Stimulated activated naive CD4-positive, alpha-beta T cell (primary cell): ENCODE results near the gene CPEB4.

Source experiments
- DNase-seq, 6 experiments: peaks; one replicate each; lab custom pipeline; 2025; lab: John Stamatoyannopoulos, UW

The CPEB4 gene

DNA sequence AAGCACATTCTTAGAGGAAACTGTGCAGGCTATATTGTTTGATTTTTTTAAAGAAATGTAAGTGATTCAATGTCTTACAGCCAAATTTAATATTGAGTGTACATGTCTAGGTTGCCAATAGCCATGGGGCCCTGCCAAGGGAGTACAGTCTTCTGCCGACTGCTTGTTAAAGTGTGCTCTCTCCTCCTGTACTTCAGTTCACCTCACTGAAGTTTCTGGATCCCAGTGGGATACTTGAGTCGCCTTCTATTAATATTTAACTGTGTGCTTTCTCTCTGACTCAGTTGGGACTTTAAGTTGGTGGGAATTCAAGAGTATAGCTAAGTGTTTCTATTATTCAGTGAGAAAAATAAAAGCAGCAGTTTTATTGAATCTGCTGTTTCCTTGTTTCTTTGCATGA lies 56.4 kb downstream of the CPEB4 start:
- DNase-seq = no peak

DNA sequence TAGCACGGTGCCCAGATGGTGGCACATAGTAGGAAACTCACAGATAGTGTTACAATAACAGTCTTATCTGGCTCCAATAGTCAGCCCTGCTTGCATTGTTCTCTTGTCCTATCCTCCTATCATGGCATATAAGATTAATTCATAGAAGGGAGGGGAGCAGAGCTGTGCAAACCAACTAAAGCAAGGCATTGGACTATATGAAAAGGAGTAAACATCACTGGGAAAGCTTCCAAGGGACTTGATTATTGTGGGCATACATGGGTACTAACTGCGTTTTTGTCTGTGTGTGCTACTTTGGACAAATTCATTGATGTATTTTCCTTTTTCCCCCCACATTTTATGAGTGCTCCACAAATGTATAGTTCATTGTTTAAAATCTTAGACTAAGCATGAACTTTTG lies 57.0 kb downstream of the CPEB4 start:
- DNase-seq = no peak

DNA sequence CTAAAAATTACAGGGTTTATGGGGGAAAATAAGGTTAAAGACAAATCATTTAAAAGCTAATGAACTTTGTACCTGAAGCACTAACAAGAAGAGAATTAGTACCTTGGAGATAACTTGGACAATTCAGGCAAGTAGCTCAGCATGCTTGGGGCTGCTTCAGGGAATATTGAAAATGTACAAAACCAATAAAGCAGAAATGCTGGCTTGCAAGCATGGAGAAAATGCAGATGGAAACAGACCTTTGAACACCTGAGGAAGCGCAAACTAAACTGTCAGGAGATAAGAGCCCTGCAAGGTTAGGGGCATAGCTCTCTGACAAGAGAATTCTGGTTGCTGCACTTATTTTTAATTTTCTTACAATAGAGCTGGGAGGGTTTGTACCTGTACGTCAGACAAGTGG lies 58.2 kb downstream of the CPEB4 start:
- no peak for DNase-seq

DNA sequence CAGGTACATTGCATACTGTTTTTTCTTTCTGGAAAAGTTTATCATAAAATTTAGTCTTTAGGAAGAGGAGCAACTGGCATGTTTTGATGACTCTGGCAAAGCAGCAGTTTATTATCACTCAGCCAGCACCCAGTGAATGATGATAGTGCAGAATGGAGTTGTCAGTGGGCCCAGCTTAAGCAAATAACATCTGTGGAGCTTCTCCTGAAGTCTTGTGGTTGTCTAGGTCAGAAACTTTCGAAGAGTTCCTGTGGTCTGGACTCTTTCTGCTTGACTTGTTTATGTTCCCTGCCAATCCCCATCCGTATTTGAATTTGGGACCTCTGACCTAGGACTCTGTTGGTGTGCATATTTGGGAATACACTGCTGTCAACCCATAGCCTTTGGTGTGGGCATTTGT lies 62.7 kb downstream of the CPEB4 start:
- DNase-seq = no peak

DNA sequence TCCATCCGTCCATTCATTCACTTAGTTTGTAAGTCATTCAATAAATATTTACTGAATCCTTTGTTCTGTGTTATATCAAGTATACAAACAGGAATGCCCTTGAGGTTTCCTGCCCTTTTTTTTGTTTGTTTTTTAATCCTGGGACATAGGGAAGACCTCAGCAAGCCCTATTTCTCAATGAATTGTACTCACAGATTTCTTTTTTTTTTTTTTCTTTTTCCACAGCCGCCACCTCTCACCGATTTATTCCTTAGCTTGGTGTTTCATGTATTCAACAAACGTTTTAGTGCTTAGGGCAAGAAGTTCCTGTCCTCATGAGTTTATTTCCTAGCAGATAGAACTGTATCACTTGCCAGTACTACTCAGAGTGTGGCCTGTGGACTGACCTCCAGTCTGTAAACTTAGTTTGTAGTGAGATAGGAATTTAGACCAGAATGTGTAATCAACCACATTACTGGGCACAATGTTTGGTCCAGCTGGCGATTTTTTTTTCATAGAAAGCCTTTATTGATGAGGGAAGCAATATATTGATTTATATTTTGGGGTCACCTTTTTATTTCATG lies 65.5 kb downstream of the CPEB4 start:
- DNase-seq = no peak

DNA sequence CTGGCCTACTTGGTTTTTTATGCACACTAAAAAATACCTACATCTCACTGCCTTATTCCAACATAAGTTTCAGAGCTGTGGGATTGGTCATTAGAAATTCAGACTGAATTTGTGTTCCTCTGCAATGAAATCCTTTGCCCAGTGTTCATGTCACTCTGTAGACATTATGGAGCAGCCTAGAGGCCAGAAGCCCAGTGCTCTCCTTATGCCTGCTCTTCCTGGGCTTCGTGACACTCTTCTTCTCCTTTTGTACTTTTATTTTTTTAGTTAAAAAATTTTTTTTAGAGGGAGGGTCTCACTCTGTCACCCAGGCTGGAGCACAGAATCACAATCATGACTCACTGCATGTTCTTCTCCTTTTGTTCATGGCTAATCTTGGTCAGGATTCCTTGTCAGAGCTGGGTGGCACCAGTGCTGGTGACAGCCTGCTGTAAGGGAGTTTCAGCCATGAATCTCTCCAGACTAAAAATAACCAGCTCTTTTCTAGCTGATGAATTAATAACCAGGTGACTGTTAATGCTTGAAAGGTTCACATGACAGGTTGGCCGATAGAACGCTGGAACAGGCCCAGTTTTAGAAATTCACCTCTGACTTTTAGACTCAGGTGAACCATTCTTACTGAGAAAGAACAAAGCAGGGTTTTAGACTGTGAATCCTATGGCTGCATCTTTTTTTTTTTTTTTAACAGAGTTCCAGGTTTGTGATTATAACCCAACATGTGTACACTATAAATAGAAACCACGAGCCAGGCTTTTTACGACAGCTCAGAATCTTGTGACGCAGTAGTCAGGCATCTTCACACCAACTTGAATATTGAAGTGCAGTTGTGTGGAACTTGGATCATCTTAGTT lies 66.7 kb downstream of the CPEB4 start:
- DNase-seq = no peak

DNA sequence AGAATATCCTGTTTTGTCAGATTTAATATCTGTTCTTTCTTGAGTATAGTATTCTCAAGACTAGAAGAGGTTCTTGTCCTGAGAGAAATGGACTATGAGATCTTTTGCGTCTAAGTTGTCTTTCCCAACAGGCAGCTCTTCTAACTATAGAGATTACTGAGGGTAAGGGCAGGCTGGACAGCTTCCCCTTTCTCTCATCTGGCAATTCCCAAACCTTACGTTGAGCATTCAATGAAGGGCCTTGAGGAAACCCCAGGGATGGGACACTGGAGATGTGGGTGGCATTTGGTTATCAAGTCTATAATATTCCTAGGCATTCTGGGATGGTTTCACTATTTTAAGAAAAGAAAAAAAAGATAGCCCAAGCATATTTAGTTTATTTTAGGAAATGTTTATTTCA lies 72.8 kb downstream of the CPEB4 start:
- DNase-seq = no peak

DNA sequence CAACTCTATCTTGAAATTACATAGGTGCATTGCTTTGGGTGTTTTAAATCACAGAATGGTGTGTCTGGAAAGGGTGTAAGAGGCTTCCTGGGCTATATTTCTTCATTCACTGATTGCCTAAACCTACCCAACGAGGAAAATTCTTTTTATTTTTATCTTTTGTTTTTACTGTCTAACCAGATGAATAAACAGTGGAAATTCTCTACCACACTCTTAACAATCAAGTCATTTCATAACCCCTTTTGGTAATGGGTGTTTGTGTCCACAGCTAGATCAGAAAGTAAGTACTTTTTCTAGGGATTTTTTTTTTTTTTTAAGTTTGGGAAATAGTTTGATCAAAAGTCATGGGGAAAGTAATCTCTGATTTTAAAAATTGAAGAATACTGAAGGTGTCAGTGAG lies 73.3 kb downstream of the CPEB4 start:
- DNase-seq = no peak

DNA sequence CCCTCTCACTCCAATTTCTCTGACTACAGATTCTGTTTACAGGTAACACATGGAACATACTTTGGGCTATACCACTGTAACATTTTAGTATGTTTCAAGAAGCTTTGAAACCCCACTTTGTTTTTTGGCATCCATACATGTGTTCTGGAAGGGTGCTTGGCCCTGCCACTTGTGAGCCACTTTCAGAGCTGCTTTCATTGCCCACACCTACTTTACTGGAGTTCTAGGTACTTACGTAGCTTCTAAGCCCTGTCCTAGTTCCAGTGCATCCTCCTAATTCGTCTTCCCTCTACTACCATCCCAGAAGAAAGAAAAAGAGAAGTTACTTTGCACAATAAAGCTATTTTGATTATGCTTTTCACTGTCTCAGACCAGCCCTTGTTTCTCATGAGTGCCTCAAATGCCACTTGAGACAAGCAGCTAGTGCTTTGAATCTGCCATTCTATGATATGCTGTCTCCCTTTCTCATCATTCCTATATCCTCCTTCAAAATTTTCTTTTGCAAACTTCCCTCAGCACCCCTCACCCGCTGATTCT lies 74.4 kb downstream of the CPEB4 start:
- DNase-seq = no peak

DNA sequence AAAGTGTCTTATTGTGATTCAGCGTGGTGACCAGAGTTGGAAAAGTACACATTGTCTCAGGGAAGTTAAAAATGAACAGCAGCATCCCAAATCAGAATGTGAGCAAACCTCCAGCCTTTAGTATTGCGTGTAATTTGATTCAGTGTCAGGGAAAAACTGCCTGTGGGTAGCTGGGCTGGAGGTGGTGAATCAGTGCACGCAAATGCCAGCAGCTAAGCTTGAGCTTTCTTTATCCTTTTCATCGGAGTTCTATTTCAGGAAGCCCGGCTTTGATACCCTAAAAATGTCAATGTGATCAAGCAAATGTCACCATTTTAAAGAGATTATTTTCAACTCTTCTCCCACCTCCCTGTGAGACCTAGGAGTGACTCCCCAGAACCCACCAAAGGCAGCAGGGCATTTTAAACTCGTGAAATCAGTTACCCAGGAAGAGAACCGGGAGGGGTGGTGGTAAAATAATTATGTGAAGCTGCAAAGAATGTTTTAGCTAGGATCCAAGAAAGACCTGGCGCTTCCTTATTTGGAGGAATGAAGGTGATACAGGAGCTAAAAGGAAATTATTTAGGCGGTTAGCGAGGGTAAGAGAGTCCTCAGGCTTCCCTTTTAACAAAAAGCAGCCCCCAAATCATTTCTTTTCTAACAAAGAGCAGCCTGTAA lies 75.2 kb downstream of the CPEB4 start:
- no peak for DNase-seq

DNA sequence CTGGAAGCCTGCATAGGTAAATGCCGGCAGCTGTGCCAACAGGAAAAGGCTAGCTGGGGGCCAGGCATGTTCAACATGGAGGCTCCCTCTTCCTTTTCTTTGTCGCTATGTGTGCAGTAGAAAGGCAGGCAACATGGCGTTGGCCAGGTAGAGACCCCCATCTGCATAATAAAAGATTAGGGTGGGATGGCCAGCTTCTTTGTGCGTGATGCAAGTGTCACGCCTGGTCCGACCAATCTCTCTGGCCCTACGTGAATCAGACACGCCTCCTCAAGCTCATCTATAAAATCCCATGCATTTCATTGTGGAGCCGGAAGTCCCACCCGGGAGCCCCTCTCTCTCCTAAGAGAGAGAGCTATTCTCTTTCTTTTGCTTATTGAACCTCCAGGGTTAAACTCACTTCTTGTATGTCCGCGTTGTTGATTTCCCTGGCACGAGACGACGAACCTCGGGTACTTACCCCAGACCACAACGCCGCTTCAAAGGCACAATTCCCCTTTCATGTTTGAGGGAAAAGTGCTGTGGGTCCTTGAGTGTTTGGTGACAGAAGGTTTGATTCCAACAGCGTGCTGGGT lies 75.8 kb downstream of the CPEB4 start:
- peak; percentile 4 to 56 (median 41) for DNase-seq

DNA sequence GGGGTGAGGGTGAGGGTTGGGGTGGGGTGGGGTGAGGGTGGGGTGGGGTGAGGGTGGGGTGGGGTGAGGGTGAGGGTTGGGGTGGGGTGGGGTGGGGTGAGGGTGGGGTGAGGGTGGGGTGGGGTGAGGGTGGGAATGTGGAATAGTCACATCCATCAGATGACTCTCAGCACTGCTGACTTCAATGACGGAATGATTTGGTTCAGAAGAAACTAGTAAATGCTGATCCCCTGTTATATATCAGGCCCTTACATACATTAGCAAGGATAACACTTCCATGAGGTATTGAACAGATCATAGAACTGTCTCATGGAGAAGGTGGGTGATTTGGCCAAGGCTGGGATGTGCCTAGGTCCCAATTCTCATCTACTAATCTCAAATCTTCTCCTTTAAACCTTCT lies 76.4 kb downstream of the CPEB4 start:
- no peak for DNase-seq

DNA sequence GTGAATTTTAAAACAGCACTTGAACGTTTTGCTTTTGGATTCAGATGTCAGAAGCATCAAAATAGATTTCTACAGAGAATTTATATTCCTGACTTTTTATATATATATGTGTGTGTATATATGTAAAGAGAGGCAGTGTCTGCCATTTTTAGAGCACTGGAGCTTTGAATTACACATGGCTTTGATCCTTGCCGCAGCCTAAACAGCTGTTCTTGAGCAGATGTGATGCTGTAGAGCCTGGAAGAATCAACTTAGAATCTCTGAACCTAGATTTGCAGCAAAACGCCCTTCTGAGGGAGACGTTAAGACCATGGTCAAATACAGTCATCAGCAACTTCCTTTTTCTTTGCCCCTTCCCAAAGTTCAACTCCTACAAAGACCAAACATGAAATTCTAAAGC lies 79.1 kb downstream of the CPEB4 start:
- no peak for DNase-seq

DNA sequence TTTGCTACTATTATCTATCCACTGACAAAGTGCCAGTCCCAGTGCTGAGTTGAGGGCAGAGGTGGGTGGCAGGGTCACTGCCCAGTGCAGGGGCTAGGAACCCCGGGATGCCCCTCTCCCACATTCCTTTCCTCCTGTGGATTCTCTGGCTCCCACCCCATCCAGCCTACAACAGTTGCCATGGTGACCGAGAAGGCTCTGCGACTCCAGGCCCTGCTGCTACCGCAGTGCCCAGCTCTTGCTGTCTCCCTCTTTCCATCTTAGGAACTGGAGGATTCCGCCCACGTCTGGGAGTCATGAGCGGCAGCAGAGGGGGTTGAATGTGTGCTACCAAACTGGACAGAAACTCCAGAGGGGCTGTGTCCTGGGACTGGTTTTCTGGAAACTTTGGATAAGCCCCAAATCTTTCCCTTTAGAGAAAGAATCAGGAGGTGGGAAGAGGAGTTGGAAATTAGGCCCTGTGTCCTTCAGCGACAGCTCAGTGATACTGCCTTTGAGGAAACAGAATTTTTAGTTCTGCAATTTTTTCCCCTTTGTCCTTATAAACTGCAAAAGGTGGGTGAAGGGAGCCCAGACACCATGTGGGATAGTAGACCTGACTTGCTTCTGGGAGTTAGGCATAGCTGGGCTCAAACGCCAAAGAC lies 80.1 kb downstream of the CPEB4 start:
- DNase-seq = no peak

DNA sequence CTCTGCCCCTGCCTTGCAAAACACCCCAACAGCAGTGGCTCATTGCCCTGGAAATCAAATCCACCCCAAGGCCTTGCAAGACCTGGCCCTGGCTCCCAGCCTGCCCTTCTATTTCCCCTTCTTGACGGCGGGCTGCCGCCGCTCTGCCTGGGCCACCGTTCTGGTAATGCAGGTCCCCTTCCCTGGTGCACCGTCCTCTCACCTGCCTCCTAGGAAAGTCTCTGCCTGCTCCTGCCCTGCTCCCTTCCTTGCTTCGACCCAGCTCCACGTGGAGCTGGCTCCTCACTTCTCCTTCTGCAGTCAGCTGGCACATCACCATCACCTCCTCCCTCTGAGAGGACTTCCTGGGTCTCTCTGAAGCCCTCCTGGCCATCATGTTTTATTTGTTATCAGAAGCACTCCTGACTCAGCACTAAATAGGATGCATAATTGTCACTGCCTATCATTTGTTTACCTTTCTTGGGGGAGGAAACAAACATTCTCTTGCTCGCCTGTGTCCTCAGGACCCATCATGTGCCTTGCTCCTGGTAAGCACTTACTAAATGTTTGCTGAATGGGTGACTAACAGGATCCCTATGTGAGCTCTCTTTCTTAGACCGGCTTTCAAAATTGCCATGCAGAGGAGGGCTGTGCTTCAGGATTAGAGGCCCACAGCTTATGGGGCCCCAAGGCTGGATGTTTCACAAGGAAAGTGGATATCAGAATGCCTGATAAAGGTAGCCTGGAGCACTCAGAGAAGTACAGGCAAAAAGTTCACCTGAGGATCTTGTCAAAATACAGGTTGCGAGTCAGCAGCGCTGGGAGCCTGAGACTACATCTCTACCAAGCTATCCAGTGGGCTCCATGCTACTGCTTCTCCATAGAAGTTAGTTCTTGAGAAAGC lies 81.3 kb downstream of the CPEB4 start:
- no peak for DNase-seq

DNA sequence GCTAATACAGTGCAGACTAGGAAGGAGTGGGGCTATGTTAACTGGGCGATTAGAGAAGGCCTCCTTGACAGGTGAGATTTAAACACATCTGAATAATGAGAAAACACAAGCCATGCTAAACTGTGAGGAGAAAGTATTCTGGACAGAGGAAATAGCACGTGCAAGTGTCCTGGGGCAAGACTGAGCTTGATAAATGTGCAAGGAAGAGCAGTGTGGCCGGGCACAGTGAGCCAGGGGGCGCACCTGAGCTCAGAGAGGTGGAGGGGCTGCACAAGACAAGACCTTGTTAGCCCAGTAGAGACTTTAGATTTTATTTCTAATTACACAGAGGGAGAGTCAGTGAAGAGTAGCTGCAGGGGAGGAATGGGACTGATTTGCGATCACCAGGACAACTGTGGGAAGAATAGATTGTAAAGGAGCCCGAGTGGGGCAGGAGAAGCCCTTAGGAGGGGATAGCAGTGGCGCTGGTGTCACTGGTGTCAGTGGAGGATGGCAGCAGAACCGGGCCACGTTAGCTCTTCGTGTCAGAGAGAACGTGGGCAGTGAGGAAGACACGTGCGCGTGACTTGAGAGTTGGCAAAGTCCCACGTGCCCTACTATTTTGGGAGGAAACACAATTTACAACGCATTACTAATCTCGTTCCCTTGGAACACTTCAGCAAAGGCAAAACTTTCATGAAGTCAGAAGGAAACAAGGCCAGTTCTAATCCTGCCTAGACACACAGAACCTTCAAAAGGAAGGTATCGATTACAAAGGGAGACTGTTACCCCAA lies 82.9 kb downstream of the CPEB4 start:
- no peak for DNase-seq

DNA sequence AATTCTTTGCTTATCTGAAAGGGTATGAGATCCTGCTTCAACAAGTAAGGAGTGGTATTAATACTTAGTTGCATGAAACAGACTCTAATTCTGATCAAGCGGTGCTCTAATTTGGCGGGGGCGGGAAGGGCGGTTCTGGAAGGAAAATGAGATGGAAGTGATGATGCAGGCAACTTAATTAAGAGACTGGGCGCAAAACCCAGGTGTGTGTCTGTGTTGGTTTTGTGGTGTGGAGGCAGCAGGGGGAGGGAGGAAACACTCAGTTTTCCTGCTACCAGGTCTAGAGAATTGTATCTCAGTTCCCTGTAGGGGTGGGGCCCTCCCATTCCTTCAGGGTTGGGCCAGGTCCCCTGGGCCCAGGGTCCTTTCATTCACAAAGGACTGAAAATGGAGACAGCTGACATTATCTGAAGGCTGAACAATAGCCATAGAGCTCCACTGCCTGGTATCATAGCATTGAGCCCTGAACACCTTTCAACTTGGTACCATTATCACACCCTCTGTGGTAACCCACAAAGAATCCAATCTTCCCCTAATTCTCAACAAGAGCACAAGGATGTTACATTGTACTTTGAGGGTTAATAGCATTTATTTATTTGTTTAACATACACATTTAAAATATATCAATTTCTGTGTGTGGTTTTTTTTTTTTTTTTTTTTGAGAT lies 83.7 kb downstream of the CPEB4 start:
- no peak for DNase-seq

DNA sequence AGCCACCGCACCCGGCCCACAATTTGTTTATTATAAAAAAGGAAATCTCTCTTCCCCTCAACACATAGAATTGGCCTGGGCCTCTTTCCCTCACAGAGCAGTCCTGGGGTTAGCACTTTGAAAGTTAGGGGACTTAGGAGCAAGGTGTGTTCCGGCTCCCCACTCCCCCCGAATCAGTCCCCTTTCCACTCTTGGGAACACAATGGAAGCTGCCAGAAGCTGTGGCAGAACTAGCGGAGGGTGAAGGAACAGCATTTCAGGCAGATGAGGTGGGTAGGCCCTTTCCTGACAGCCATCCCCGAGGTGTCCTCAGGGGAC lies 84.4 kb downstream of the CPEB4 start:
- DNase-seq = no peak

DNA sequence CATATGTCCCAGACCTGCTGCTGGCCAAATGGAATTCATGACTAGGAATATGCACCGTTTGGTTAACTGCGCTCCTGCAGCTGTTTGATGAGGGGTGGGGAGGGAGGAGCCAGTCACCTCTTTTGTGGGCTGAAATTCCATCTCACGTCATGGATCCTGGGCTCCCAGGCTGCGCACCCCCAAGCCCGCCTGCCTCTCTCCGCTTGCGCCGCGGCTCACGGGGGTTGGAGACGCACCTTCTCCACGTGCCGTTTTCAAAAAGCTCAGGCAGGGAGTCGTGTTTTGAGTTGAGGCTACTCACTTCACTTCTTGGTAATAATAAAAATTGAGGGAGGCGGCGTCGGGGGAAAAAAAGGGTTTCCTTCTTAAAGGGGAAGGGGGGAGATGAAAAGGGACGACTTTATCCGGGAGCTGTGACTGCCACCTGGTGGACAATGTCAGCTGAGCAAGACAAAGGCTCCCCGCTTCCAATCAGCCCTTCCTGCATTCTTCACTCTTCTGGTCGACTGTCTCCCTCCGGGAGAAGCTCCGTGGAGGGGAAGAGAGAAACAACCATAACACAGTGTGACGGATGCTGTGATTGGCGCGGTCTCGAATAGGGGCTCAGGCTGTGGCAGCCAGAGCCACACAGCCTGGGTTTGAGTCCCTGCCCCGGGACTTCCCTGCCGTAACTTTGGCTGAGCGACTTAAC lies 84.9 kb downstream of the CPEB4 start:
- peak; percentile 51 to 80 (median 64) for DNase-seq

DNA sequence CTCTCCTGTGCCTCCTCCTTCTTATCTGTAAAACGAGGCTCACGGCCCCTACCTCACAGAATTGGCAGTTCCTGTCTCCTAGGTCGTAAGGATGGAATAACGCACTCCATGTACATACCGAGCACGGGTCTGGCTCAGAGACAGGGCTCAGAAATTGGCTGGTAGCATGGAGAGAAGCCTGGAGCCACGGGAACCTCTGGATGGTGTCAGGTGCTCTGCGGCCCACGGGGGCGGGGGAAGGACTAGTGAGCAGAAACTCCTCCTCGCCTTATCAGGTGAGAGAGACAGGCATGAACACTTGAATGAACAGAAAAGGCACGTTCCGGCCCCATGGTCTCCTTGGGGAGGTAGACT lies 85.4 kb downstream of the CPEB4 start:
- DNase-seq = peak in 1 of 6 experiments; percentile 26
